PFSK-1 (cell line): Measurements from ENCODE around the gene BMP2.

Experiments
- FOXP2 ChIP-seq: optimal IDR thresholded peaks from 2 replicates; pipeline ENCODE3; 2011; ENCODE audit warnings: borderline replicate concordance, control low read depth, inconsistent platforms; ENCODE audit not compliant: insufficient read depth; ENCODE audit errors: extremely low read length, extremely low read depth
- POLR2AphosphoS5 ChIP-seq: IDR thresholded peaks from 2 replicates; pipeline ENCODE4 v1.6.1; 2012; ENCODE audit warnings: low read depth, mild to moderate bottlenecking, control low read depth, low read length, moderate library complexity
- SIN3A ChIP-seq: IDR thresholded peaks from 2 replicates; pipeline ENCODE4 v1.6.1; 2012; ENCODE audit warnings: mild to moderate bottlenecking, low read length, moderate library complexity, borderline replicate concordance; ENCODE audit not compliant: insufficient read depth
- TAF1 ChIP-seq: IDR thresholded peaks from 2 replicates; pipeline ENCODE4 v1.6.1; 2012; ENCODE audit warnings: low read length, control low read depth, borderline replicate concordance; ENCODE audit not compliant: insufficient read depth
- TF ChIP-seq, protein P1 (sequence below), 2 experiments: IDR thresholded peaks; 2 replicates each; pipeline versions ENCODE4 v1.6.1 to v1.8.0; 2011 to 2012; ENCODE audit warnings: low read depth in 2 of 2, low read length in 2 of 2, control low read depth in 1 of 2, inconsistent platforms in 1 of 2, mild to moderate bottlenecking in 1 of 2, moderate library complexity in 1 of 2; ENCODE audit not compliant: insufficient read depth in 1 of 2

Gene BMP2

DNA sequence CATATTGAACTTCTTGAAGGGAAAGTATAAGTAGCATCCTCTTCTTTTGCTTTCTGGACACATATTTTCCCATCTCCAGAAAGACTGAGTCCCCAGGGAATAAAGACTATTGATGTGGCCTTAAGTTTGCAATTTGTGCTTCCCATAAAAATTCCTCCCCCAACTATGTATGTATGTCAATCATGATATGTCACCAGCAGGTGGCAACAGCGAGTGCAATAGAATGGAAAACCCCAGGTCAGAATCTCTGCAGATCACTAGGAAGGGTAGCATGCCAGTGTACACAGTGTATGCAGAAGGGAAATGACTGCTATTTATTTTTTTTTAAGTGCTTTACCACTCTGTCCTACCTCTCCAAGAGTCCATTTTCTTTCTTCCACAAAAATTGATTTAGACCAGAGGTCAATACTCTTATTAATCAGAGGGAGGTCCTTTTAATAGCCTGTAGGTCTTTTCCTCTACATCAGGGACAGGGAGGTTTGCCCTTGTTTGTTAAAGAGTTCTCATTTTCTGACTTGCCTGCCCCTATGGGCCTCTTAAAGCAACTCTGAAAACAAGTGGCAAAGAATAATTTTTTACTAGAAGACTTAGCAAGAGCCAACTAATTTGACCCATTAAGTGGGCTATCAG is 61.4 kb downstream of the BMP2 start:
- TF ChIP-seq SIN3A (no peak), FOXP2 (no peak), TAF1 (no peak), POLR2AphosphoS5 (no peak)
- TF ChIP-seq, protein P1, sequence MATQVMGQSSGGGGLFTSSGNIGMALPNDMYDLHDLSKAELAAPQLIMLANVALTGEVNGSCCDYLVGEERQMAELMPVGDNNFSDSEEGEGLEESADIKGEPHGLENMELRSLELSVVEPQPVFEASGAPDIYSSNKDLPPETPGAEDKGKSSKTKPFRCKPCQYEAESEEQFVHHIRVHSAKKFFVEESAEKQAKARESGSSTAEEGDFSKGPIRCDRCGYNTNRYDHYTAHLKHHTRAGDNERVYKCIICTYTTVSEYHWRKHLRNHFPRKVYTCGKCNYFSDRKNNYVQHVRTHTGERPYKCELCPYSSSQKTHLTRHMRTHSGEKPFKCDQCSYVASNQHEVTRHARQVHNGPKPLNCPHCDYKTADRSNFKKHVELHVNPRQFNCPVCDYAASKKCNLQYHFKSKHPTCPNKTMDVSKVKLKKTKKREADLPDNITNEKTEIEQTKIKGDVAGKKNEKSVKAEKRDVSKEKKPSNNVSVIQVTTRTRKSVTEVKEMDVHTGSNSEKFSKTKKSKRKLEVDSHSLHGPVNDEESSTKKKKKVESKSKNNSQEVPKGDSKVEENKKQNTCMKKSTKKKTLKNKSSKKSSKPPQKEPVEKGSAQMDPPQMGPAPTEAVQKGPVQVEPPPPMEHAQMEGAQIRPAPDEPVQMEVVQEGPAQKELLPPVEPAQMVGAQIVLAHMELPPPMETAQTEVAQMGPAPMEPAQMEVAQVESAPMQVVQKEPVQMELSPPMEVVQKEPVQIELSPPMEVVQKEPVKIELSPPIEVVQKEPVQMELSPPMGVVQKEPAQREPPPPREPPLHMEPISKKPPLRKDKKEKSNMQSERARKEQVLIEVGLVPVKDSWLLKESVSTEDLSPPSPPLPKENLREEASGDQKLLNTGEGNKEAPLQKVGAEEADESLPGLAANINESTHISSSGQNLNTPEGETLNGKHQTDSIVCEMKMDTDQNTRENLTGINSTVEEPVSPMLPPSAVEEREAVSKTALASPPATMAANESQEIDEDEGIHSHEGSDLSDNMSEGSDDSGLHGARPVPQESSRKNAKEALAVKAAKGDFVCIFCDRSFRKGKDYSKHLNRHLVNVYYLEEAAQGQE (IDR thresholded peaks at IDR 0.05; ENCODE audit: insufficient read depth in 1 of 2, low read depth in 2 of 2, low read length in 2 of 2): no peak

GRCh38 chr20:6829510-6830116 is 62.1 kb downstream of the BMP2 start:
- TF ChIP-seq, protein P1 (IDR thresholded peaks at IDR 0.05; ENCODE audit: insufficient read depth in 1 of 2, low read depth in 2 of 2, low read length in 2 of 2): no peak
- TF ChIP-seq POLR2AphosphoS5 (no peak), FOXP2 (no peak), SIN3A (no peak)
